ENCODE measurements around the gene ZNF112. TPM values are rescaled to one million over a fixed set of nuclear protein-coding genes. Genes with fewer than 3 reads are reported as not detected.
"Not testable (repeated sequence)": the region's sequence is repeated elsewhere in the genome, so short reads cannot be mapped to it uniquely, and the experiment has no call there.

ZNF112 gene
- 8.3 TPM for total RNA-seq

DNA sequence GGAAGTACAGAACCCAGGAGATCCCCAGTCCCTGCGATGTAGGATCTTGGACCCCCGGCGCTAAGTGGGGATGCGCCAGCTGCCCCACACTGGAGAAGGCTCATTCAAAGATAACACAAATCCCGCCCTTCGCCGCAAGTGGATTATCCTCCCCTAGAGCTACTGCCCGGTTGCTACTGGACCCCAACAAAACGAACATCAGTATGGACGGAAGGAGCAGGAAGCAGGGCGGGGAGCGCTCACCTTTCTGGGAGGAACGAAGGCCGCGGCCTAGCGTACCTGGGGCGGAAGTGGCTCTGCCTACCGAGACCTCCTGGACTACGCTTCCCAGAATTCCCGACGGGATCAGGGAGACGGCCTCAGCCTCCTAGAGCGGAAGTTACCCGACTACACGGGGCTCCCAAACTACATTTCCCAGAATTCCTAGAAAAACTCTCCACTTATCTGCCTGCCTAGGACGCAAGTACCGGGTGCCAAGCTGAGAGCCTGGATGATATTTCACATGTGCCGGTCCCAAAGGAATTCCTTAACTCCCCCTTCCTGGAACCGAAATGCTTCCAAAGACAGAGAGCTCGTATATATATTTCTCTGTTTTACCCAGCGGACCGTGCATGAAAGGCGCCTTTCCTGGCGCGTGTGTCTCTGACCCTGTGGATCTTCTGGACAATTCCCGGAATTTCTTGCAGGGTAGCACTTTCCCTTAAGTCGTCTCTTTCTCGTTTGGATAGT, at the start of gene ZNF112:
Gene ZNF112, minus strand, starts transcription at position 298 of the 729 bp plus-strand sequence. CDS start 16,141 bp downstream, outside the sequence.
- peak; percentile 91 for DNase-seq

GRCh38 chr19:44401139-44402115, 44.9 kb upstream of the ZNF112 start, which contains the start of gene ZNF285:
ZNF285 (minus strand) TSS chr19:44401608; CDS start chr19:44397213, 4,395 bp downstream.
- DNase-seq, result no peak

DNA sequence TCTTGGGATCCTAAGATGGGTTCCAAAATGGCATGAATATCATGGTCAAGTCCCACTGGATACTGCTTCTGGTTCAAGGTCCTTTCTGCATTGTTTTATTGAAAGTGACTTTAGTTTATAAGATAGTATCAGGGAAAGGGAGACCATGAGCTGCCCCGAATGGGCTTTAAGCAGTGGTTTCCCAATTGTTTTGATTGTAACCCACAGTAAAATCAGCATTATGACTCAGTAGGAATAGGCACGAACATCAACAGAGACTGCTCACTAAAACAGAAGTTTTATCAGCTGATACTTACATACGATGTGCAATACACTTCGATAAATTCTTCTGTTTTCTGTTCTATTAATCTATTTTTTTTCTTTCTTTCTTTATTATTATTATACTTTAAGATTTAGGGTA, 32.8 kb upstream of the ZNF112 start:
- DNase-seq, result not testable (repeated sequence)

GRCh38 chr19:44374789-44375188, 18.3 kb upstream of the ZNF112 start:
- no peak for DNase-seq

DNA sequence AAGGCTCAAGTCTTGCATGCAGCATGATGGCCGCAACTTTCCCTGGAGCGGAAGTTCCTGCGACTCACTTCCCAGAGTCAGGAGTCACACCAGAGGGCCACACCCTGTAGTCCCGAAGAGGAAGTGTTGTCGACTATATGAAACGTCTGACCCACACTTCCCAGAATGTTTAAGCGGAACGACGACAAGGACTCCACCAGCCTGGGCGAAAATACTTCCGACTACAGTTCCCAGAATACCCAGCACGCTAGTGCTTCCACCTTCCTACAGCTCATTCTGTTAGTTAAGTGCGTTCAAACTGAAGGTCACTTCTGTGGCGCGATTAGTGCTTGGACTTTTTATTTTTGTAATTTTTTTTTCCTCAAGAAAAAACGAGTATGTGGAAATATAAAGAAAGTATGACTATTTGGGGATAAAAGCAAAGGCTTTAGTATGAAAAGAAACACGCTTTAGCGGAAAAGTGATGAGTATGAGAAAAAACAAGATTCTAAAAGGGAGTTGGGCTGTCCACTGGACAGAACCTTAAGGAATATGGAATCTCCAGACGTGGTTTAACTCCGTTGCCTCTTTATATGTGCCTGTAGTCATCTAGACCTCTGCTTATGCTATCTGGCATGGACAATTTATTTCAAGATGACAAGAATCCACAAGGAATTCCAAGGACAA, 15.5 kb upstream of the ZNF112 start:
- no peak for DNase-seq

DNA sequence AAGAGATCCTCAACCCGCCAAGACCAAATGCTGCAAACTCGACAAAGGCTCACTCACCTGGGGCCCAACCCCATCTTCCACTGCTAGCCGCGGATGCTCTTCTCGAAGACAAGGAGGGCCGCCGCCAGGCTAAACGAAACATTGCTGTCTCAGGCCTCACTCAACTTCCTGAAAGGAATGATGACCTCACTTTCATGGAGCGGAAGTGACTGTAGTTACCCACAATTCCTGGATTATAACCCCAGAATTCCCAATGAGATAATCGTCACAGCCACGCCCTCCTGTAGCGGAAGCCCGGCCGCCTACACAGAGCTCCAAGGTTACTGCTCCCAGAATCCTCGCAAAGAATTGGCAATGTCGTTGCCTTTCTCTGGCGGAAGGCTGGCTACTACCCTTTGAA, 10.5 kb upstream of the ZNF112 start:
- DNase-seq, result no peak

GRCh38 chr19:44346556-44346955, 9.9 kb downstream of the ZNF112 start:
- DNase-seq, result no peak

DNA sequence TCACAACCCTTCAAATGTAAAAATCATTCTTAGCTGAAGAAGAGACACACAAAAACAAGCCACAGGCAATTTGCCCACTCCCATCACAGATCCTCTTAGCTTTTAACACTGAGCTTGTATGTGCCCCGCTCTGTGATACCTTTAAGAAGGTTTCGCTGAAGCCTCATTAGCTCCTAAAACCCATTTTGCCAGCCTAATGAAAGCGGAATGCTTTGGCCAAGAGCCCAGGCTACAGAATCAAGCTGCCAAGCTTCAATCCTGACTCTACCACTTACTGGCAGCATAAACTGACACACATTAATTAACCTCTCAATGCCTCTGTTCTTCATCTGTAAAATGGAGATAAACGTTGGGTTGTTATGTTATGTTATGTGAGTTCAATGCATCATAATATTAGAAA, 10.5 kb downstream of the ZNF112 start:
- no peak for DNase-seq

- no peak for DNase-seq
Measured at GRCh38 chr19:44344255-44344654, 12.2 kb downstream of the ZNF112 start.

DNA sequence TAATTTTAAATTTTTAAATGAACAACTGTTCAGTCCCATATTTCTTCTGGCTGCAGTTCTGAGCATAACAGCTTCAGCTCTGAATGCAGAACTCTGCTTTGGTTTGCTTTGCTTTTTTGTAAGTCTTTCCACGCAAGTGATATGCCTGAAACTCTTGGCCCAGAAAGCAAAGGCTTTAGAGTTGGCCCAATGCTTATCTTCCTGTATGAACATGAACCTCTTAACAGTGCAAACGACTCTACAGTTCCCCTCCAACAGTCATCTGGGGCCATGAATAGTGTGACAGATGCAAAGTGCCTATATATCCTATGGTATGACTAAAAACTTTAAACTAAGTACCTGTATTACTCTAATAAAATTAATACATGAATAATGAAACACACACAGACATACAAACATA, 14.7 kb downstream of the ZNF112 start:
- DNase-seq, result no peak

GRCh38 chr19:44334639-44335038, 21.8 kb downstream of the ZNF112 start:
- DNase-seq, result not testable (repeated sequence)

- no peak for DNase-seq
Measured at GRCh38 chr19:44332145-44332544, 24.3 kb downstream of the ZNF112 start.

- no peak for DNase-seq
Measured at GRCh38 chr19:44315883-44316282, 40.6 kb downstream of the ZNF112 start.

- no peak for DNase-seq
Measured at GRCh38 chr19:44313231-44313630, 43.2 kb downstream of the ZNF112 start.

DNA sequence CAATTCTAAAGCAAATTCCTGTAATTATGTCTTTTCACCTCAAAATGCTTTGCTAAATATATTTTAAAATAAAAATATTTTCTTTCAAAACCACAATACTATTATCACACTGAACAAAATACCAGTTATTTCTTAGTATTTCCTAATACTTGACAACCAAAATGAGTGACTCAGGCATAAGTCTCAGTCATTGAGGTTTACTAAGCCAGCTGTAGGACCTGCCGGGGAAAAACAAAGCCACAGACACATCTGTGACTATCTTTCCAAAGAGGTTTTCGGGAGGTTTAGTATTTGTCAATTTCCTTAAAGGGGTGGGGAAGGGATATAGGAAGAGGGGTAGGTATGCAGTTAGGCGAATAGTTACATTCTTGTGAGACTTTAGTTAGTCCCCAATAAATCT, 48.5 kb downstream of the ZNF112 start:
- no peak for DNase-seq

- DNase-seq, result no peak
Measured at GRCh38 chr19:44306283-44306682, 50.2 kb downstream of the ZNF112 start.

DNA sequence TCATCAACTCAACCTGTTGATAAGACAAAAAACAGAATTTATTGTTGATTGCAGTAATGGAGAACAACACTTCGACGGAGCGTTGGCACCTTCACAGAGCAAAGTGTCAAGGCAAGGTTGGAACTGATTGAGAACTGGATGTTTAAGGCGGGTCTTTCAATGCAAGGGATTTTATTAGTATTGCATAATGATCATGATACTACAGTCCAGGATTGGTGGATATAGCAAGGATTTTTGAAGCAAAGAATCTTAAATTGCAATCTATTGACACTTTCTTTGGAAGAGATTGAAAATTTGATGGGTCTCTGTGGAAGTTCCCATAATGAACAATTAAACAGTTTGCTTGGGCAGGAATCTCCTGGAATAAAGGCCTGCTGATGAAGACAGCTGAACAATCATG, 51.0 kb downstream of the ZNF112 start:
- no peak for DNase-seq

- DNase-seq, result peak; percentile 97
Measured at GRCh38 chr19:44304659-44305193, 51.8 kb downstream of the ZNF112 start, which contains the start of gene ZNF235. ZNF235 (minus strand) TSS chr19:44305025; CDS start chr19:44303404, 1,621 bp downstream.

DNA sequence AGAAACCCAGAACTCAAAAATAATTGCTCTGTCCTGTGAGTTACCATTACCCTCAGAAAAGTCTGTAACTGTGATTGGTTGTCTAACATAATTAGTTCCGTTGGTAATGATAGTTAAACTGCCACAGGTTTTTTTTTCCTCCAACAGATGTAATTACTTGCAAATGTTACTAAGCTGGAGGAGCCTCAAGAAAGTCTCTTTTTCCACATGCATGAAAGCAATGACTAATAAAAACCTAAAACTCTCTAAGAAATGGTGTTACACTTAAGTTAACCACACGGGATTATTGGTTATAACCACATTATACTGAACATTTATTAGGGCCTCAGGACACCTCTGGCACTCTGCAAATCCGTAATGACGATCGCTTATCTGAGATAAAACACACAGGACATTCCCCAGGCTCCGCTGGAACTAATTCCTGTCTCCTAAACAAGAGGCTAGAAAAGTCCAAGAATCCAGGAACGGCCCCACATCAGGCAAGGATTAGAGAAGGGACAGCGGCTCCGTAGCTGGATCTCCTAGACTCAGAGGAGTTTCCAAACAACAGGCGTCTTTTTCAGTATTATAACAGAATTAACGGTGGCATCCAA, 52.4 kb downstream of the ZNF112 start:
- DNase-seq, result peak; percentile 20

GRCh38 chr19:44303320-44303719, 53.2 kb downstream of the ZNF112 start:
- no peak for DNase-seq

DNA sequence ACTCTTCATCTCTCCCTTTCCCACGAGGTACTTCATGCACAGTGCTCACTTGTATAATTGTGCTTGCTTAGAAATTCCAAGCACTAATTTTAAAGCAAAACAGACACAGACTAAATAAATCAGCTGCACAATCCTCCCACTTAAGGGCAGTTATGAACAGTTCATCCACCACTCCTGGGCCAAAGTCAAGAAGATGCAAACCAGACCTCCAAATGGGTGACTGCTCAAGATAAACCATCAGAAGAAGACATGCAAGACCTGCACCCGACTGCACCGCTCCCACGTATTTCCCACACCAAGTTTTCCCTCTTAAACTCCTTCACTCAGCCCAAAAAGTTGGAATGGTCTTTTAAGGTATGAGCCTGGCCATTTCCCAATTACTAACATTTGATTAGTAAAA, 71.5 kb downstream of the ZNF112 start:
- DNase-seq, result no peak

- no peak for DNase-seq
Measured at GRCh38 chr19:44282846-44283245, 73.6 kb downstream of the ZNF112 start.
